Breast epithelium (tissue), 4 donors: ENCODE results near the gene FNBP1. TPM values are rescaled to one million over a fixed set of nuclear protein-coding genes. Genes with fewer than 3 reads are reported as not detected.

Experiments
- DNase-seq, 2 donors: peaks; one replicate each; pipeline ENCODE4 v3.0.0-alpha.2; 2019; ENCODE audit warnings: low spot score in 2 of 2
- H3K27ac ChIP-seq, 2 donors: fragments of 200-600 bp; sonication (generic) in 1 of 2; one replicate each; pipeline ENCODE4 v1.5.1; 2016 to 2019; ENCODE audit warnings: mild to moderate bottlenecking in 1 of 2
- H3K27me3 ChIP-seq, 2 donors: fragments of 200-600 bp; sonication (generic) in 1 of 2; one replicate each; pipeline versions ENCODE4 v1.5.1 to v1.6.0; 2017 to 2019; ENCODE audit warnings: control low read depth in 1 of 2, mild to moderate bottlenecking in 1 of 2
- H3K36me3 ChIP-seq: fragments of 200-600 bp; one replicate; pipeline ENCODE4 v1.5.1; 2019
- H3K4me1 ChIP-seq, 2 donors: fragments of 200-600 bp; sonication (generic); one replicate each; pipeline ENCODE4 v1.5.1; 2016 to 2019; ENCODE audit warnings: control low read depth in 1 of 2
- H3K4me3 ChIP-seq, 3 donors: fragments of 200-600 bp; sonication (generic); 1 replicate in 2 of 3; 2 replicates in 1 of 3; pipeline ENCODE4 v1.5.1; 2016 to 2019; ENCODE audit warnings: mild to moderate bottlenecking in 3 of 3, moderate library complexity in 2 of 3
- H3K9me3 ChIP-seq, 2 donors: fragments of 200-600 bp; sonication (generic) in 1 of 2; one replicate each; pipeline ENCODE4 v1.5.1; 2016 to 2019; ENCODE audit warnings: control low read depth in 1 of 2
- POLR2A ChIP-seq: fragments of 450-650 bp; IDR thresholded peaks from one replicate; pipeline ENCODE4 v1.6.1; 2016; ENCODE audit warnings: antibody characterized with exemption, mild to moderate bottlenecking, moderate library complexity
- POLR2AphosphoS5 ChIP-seq, 3 donors: sonication (generic); formaldehyde crosslinking; IDR thresholded peaks; one replicate each; pipeline ENCODE4 v1.6.1; 2017; ENCODE audit warnings: antibody characterized with exemption in 3 of 3
- intact Hi-C: fragments of 100-400 bp; cut with DNase I; formaldehyde crosslinking; loops from one replicate; pipeline ENCODE4 v1.15.1; 2023; ENCODE audit warnings: low total_unique reads
- total RNA-seq, 3 donors: library from RNA; depleted of rRNA; stranded (reverse); fragments of >200 nt; gene quantifications; one replicate each; pipeline ENCODE4 v1.1.0, GENCODE V29; 2016
- TF ChIP-seq, protein P1 (sequence below), 3 donors: fragments of 450-650 bp; IDR thresholded peaks; one replicate each; pipeline ENCODE4 v1.5.1; 2016 to 2017; ENCODE audit warnings: antibody characterized with exemption in 3 of 3, mild to moderate bottlenecking in 3 of 3, moderate library complexity in 3 of 3

The FNBP1 gene
- total RNA-seq, 3 donors from 2014 or later, result 31.3 to 49.8 (median 41.9) TPM

DNA sequence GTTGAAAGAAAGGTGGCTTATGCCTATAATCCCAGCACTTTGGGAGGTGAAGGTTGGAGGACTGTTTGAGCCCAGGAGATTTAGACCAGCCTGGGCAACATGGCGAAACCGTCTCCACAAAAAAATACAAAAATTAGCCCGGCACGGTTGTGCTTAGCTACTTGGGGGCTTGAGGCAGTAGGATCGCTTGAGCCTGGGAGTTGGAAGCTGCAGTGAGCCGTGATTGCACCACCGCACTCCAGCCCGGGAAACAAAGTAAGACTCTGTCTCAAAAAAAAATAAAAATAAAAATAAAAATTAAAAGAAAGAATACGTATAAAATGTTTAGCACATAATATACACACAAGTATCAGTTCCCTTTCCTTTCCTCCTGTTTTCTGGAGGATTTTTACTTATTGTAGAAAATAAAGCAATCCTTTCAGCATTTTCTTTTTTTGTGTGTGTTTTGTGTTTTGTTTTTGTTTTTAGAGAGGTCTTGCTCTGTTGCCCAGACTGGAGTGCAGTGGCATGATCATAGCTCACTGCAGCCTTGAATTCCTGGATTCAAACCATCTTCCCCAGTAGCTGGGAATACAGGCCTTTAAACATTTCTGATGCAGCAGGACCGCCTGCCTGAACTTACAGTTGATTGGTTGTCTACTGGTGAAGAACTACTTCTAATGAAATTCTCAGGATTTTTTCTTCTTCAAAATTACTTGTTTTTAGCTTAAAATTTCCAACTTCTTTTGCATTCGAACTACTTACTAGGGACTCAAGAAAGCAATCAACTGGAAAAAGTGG, 6.6 kb upstream of the FNBP1 start:
- DNase-seq, result no peak
- H3K4me3 ChIP-seq, result no peak overlapping the region
- H3K9me3 ChIP-seq, result no peaks in the 10 kb centered on the region
- H3K27ac ChIP-seq, result no peak overlapping the region
- no peaks in the 10 kb centered on the region for H3K36me3 ChIP-seq
- H3K4me1 ChIP-seq, result peaks cover 5 to 18% of the 10 kb centered on the region in 2 donors
- TF ChIP-seq POLR2A (no peak), POLR2AphosphoS5 (IDR thresholded peaks at IDR 0.05) (no peak)
- TF ChIP-seq, protein P1, sequence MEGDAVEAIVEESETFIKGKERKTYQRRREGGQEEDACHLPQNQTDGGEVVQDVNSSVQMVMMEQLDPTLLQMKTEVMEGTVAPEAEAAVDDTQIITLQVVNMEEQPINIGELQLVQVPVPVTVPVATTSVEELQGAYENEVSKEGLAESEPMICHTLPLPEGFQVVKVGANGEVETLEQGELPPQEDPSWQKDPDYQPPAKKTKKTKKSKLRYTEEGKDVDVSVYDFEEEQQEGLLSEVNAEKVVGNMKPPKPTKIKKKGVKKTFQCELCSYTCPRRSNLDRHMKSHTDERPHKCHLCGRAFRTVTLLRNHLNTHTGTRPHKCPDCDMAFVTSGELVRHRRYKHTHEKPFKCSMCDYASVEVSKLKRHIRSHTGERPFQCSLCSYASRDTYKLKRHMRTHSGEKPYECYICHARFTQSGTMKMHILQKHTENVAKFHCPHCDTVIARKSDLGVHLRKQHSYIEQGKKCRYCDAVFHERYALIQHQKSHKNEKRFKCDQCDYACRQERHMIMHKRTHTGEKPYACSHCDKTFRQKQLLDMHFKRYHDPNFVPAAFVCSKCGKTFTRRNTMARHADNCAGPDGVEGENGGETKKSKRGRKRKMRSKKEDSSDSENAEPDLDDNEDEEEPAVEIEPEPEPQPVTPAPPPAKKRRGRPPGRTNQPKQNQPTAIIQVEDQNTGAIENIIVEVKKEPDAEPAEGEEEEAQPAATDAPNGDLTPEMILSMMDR (IDR thresholded peaks at IDR 0.05), result no peak
- intact Hi-C loops, result loop anchor here (10.0 kb wide), 1 partner anchor 165 kb away; no protein-coding TSS in a partner anchor
- no peaks in the 10 kb centered on the region for H3K27me3 ChIP-seq

DNA sequence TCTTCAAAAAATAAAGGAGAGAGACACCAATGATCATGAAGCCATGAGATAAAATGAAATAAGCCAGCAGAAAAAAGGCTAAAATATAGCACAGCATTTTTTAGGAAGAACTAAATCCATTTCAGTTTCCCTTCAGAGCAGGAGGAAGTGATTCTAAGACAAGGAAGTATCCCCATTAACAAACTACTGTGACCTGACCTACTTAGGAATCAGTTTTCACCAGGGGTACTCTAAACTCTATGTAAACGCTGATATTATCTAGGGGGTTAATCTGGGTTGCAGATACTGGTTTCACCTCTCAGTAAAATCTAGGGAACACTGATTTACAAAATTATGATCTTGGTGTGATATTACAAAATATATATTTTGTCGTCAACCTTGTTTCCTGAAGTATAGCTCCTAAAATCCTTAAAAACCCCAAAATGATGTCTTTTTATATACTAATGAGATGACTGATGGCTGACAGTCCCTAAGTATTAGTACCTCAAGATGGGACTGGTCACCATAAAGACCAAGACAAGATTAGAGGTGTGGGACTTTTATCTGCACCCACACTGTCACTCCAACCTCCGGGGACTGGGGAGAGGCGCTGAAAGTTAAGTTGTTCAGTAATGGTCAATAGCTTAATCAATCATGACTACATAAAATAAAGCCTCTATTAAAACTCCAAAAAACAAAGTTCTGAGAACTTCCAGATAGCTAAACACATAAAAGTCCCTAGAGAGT, 2.9 kb upstream of the FNBP1 start:
- TF ChIP-seq, protein P1 (IDR thresholded peaks at IDR 0.05), result no peak
- no peak for TF ChIP-seq POLR2A
- no peak for TF ChIP-seq POLR2AphosphoS5 (IDR thresholded peaks at IDR 0.05)
- intact Hi-C loops, result loop anchor here (10.0 kb wide), 1 partner anchor 161 kb away; no protein-coding TSS in a partner anchor
- H3K27ac ChIP-seq, result peak overlapping the region in 1 of 2 donors; percentile 12

DNA sequence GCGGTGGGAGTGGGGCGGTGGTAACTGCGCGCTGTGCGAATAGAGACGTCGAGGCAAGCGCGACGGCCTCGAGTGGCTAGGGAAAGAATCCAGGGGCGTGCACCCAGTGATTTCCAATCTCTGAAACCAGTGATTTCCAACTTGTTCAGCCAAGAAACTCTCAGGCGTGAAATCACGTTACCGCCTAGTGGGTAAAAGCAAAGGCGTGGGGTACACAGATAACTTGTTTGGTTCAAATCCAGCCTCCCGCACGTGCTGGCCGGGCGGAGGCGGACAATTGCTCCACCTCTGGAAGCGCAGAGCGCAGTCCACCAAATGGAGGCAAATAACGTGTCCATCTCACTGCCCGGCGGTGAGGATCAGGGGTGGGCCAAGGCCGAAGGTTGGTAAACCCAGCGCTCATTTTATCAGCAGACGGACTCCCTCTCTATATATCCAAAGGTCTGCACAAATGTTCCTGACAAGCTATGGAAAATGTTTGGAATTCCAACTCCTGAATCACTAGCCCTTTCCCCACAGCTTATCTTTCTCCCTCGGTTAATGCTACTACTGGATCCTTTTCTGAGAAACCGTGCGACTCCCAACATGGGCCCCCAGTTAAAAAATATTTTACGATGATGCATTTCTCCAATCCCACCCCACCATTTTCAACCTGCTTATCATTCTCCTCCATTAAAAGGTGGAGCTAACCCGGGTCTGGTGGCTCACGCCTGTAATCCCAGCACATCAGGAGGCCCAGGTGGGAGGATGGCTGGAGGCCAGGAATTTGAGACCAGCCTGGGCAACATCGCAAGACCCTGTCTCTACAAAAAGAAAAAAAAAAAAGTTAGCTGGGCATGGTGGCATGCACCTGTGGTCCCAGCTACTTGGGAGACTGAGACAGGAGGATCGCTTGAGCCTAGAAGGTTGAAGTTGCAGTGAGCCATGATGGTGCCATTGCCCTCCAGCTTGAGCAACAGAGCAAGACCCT, 950 bp upstream of the FNBP1 start:
- no peaks in the 10 kb centered on the region for H3K36me3 ChIP-seq
- no peaks in the 10 kb centered on the region for H3K27me3 ChIP-seq
- no peaks in the 10 kb centered on the region for H3K4me1 ChIP-seq
- TF ChIP-seq, protein P1 (IDR thresholded peaks at IDR 0.05), result no peak
- TF ChIP-seq POLR2A (no peak), POLR2AphosphoS5 (IDR thresholded peaks at IDR 0.05) (peak; percentile 23 to 72 (median 47))
- intact Hi-C loops, result loop anchor here (10.0 kb wide), 1 partner anchor 159 kb away; no protein-coding TSS in a partner anchor
- peak overlapping the region; percentile 87 to 99 (median 92) for H3K4me3 ChIP-seq
- H3K27ac ChIP-seq, result peak overlapping the region; percentile 94 to 95
- no peak for DNase-seq
- no peaks in the 10 kb centered on the region for H3K9me3 ChIP-seq

More for the DNA sequence above, 2.9 kb upstream of the FNBP1 start:
- no peaks in the 10 kb centered on the region for H3K9me3 ChIP-seq
- no peaks in the 10 kb centered on the region for H3K4me1 ChIP-seq
- no peak overlapping the region for H3K4me3 ChIP-seq
- no peaks in the 10 kb centered on the region for H3K36me3 ChIP-seq
- DNase-seq, result no peak
- no peaks in the 10 kb centered on the region for H3K27me3 ChIP-seq

DNA sequence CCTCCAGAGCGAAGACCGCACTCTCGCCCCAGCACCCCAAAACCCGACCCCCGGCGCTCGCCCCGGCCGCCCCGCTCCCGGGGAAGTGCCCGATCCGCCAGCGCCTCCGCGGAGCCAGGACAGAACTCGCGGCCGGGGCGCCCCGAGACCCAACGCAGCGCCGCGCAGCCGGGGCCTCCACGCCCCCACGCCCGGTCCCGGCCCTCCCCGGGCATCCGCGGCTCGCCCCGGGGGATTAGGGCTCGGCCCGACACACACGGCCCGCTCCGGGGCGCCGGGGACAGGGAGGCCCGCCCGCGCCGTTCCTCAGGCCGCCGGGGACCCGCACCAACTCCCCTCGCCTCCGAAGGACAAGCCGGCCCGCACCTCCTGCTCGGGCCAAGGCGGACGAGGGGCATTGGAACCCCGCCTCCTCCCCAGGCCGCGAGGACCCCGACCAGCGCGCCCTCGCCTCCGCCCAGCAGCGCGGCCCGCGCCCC, 544 bp downstream of the FNBP1 start:
- DNase-seq, result no peak
- Histone ChIP-seq H3K36me3 (no peaks in the 10 kb centered on the region), H3K27ac (peak overlapping the region; percentile 94 to 95), H3K27me3 (no peaks in the 10 kb centered on the region), H3K4me1 (no peaks in the 10 kb centered on the region), H3K4me3 (peak overlapping the region; percentile 87 to 99 (median 92)), H3K9me3 (no peaks in the 10 kb centered on the region)
- TF ChIP-seq POLR2A (no peak), POLR2AphosphoS5 (IDR thresholded peaks at IDR 0.05) (no peak)
- TF ChIP-seq, protein P1 (IDR thresholded peaks at IDR 0.05), result no peak
- intact Hi-C loops, result loop anchor here (10.0 kb wide), 1 partner anchor 158 kb away; no protein-coding TSS in a partner anchor
